Measurements from ENCODE around the gene PIWIL4. TPM values are rescaled to one million over a fixed set of nuclear protein-coding genes. Genes with fewer than 3 reads are reported as not detected.

Gene PIWIL4
- total RNA-seq, 1 donor from 2014 or later = 1.9 TPM

- Mint-ChIP-seq H3K36me3 (ENCODE audit: insufficient read depth) (peaks cover 3% of the 10 kb centered on the region), H3K27me3 (no peaks in the 10 kb centered on the region), H3K4me1 (ENCODE audit: low read depth) (no peaks in the 10 kb centered on the region), H3K4me3 (ENCODE audit: low read depth) (no peak overlapping the region), H3K9me3 (ENCODE audit: low read depth) (peaks cover 16% of the 10 kb centered on the region), H3K27ac (no peak overlapping the region)
- no peak for DNase-seq (ENCODE audit: low spot score, unreplicated experiment)
- no peak for TF ChIP-seq CTCF (IDR thresholded peaks at IDR 0.05; ENCODE audit: unreplicated experiment)
Observed at GRCh38 chr11:94630221-94630620, 63.1 kb downstream of the PIWIL4 start.

- no peak overlapping the region for H3K27ac Mint-ChIP-seq
Observed at GRCh38 chr11:94632356-94632755, 65.2 kb downstream of the PIWIL4 start.

GRCh38 chr11:94635072-94635471, 67.9 kb downstream of the PIWIL4 start:
- Mint-ChIP-seq H3K27me3 (peaks cover 22% of the 10 kb centered on the region), H3K4me1 (ENCODE audit: low read depth) (no peaks in the 10 kb centered on the region), H3K9me3 (ENCODE audit: low read depth) (no peaks in the 10 kb centered on the region), H3K27ac (no peak overlapping the region), H3K4me3 (ENCODE audit: low read depth) (no peak overlapping the region), H3K36me3 (ENCODE audit: insufficient read depth) (no peaks in the 10 kb centered on the region)
- no peak for DNase-seq (ENCODE audit: low spot score, unreplicated experiment)
- TF ChIP-seq CTCF (IDR thresholded peaks at IDR 0.05; ENCODE audit: unreplicated experiment) = no peak

More at GRCh38 chr11:94632356-94632755, 65.2 kb downstream of the PIWIL4 start:
- no peak for TF ChIP-seq CTCF (IDR thresholded peaks at IDR 0.05; ENCODE audit: unreplicated experiment)
- no peak overlapping the region for H3K4me3 Mint-ChIP-seq (ENCODE audit: low read depth)
- H3K36me3 Mint-ChIP-seq (ENCODE audit: insufficient read depth) = no peaks in the 10 kb centered on the region
- H3K27me3 Mint-ChIP-seq = peaks cover 1% of the 10 kb centered on the region
- H3K4me1 Mint-ChIP-seq (ENCODE audit: low read depth) = no peaks in the 10 kb centered on the region
- peaks cover 7% of the 10 kb centered on the region for H3K9me3 Mint-ChIP-seq (ENCODE audit: low read depth)
- DNase-seq (ENCODE audit: low spot score, unreplicated experiment) = no peak

GRCh38 chr11:94636388-94636949, 69.3 kb downstream of the PIWIL4 start:
- TF ChIP-seq CTCF (IDR thresholded peaks at IDR 0.05; ENCODE audit: unreplicated experiment) = no peak
- H3K4me3 Mint-ChIP-seq (ENCODE audit: low read depth) = no peak overlapping the region
- H3K9me3 Mint-ChIP-seq (ENCODE audit: low read depth) = no peaks in the 10 kb centered on the region
- no peak overlapping the region for H3K27ac Mint-ChIP-seq
- H3K27me3 Mint-ChIP-seq = peaks cover 30% of the 10 kb centered on the region
- no peaks in the 10 kb centered on the region for H3K4me1 Mint-ChIP-seq (ENCODE audit: low read depth)
- H3K36me3 Mint-ChIP-seq (ENCODE audit: insufficient read depth) = no peaks in the 10 kb centered on the region
- no peak for DNase-seq (ENCODE audit: low spot score, unreplicated experiment)

GRCh38 chr11:94638301-94638901, 71.2 kb downstream of the PIWIL4 start:
- Mint-ChIP-seq H3K4me3 (ENCODE audit: low read depth) (no peak overlapping the region), H3K9me3 (ENCODE audit: low read depth) (no peaks in the 10 kb centered on the region), H3K36me3 (ENCODE audit: insufficient read depth) (no peaks in the 10 kb centered on the region), H3K27me3 (peaks cover 50% of the 10 kb centered on the region), H3K4me1 (ENCODE audit: low read depth) (no peaks in the 10 kb centered on the region), H3K27ac (no peak overlapping the region)
- no peak for TF ChIP-seq CTCF (IDR thresholded peaks at IDR 0.05; ENCODE audit: unreplicated experiment)
- no peak for DNase-seq (ENCODE audit: low spot score, unreplicated experiment)
